IMR-90 (cell line): ENCODE data around the gene CNP.

Experiments
- CEBPB ChIP-seq: IDR thresholded peaks from 2 replicates; pipeline ENCODE4 v1.6.1; 2012; ENCODE audit warnings: low read depth, low read length, improper control_type of control experiment
- CHD1 ChIP-seq: IDR thresholded peaks from 2 replicates; pipeline ENCODE4 v1.6.1; 2012; ENCODE audit warnings: low read depth, low read length, improper control_type of control experiment
- CTCF ChIP-seq: conservative IDR thresholded peaks from 2 replicates; pipeline ENCODE4 v1.5.1; 2012; ENCODE audit warnings: mild to moderate bottlenecking, low read depth, low read length, improper control_type of control experiment
- MAZ ChIP-seq: IDR thresholded peaks from 2 replicates; pipeline ENCODE4 v1.6.1; 2012; ENCODE audit warnings: low read depth, mild to moderate bottlenecking, low read length, improper control_type of control experiment, moderate library complexity, borderline replicate concordance
- POLR2A ChIP-seq: IDR thresholded peaks from 2 replicates; pipeline ENCODE4 v1.6.1; 2012; ENCODE audit warnings: mild to moderate bottlenecking, low read depth, low read length
- RCOR1 ChIP-seq: IDR thresholded peaks from 2 replicates; pipeline ENCODE4 v1.6.1; 2012; ENCODE audit warnings: mild to moderate bottlenecking, low read length, improper control_type of control experiment; ENCODE audit not compliant: insufficient replicate concordance
- RFX5 ChIP-seq: IDR thresholded peaks from 2 replicates; pipeline ENCODE4 v1.8.0; 2012; ENCODE audit warnings: low read depth, mild to moderate bottlenecking, low read length, moderate library complexity
- SMC3 ChIP-seq: fragments of 150-350 bp; IDR thresholded peaks from 2 replicates; pipeline ENCODE4 v1.6.1; 2016; ENCODE audit warnings: low read depth, mild to moderate bottlenecking, antibody characterized with exemption, low read length, moderate library complexity

- TF ChIP-seq RFX5 (no peak), POLR2A (no peak), SMC3 (no peak), CTCF (no peak), CHD1 (no peak), MAZ (no peak), CEBPB (no peak), RCOR1 (no peak)
Observed at GRCh38 chr17:41941168-41941567, 25.4 kb upstream of the CNP start.
